HG03432 (cell line): ENCODE results near the gene PCSK2.
"Not testable (repeated sequence)": the region's sequence is repeated elsewhere in the genome, so short reads cannot be mapped to it uniquely, and the experiment has no call there.

Experiments used
- ATAC-seq: cut with Tn5 transposase; IDR thresholded peaks from one replicate; pipeline ENCODE4 v1.9.1; 2021; ENCODE audit warnings: mild to moderate bottlenecking, moderate library complexity; ENCODE audit not compliant: unreplicated experiment

PCSK2 gene, protein sequence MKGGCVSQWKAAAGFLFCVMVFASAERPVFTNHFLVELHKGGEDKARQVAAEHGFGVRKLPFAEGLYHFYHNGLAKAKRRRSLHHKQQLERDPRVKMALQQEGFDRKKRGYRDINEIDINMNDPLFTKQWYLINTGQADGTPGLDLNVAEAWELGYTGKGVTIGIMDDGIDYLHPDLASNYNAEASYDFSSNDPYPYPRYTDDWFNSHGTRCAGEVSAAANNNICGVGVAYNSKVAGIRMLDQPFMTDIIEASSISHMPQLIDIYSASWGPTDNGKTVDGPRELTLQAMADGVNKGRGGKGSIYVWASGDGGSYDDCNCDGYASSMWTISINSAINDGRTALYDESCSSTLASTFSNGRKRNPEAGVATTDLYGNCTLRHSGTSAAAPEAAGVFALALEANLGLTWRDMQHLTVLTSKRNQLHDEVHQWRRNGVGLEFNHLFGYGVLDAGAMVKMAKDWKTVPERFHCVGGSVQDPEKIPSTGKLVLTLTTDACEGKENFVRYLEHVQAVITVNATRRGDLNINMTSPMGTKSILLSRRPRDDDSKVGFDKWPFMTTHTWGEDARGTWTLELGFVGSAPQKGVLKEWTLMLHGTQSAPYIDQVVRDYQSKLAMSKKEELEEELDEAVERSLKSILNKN

GRCh38 chr20:17226410-17227218 lies at the start of gene PCSK2:
Gene PCSK2, plus strand, starts transcription at chr20:17227040. Its CDS starts 266 bp downstream, at chr20:17227306.
- ATAC-seq, result no peak

- ATAC-seq, result no peak
These were observed 49.5 kb upstream of the PCSK2 start for GRCh38 chr20:17177341-17177740.

DNA sequence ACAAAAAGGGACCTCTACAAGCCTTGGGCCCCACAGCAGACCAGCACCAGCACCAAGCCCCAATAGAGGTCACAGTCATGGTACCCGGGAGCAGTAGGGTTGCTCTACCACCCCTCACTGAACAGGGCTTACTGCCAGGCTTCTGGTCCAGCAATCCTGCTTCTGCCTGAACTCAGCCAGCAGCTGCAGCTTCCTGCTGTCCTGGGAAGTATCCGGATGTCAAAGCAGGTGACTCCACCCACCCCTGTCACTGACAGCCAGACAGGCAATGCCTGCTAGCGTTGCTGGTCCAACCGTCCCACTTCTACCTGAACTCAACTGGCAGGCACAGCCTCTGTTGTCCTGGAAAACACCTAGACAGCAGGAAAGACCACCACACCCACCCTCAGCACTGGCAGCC lies 47.0 kb upstream of the PCSK2 start:
- no peak for ATAC-seq

DNA sequence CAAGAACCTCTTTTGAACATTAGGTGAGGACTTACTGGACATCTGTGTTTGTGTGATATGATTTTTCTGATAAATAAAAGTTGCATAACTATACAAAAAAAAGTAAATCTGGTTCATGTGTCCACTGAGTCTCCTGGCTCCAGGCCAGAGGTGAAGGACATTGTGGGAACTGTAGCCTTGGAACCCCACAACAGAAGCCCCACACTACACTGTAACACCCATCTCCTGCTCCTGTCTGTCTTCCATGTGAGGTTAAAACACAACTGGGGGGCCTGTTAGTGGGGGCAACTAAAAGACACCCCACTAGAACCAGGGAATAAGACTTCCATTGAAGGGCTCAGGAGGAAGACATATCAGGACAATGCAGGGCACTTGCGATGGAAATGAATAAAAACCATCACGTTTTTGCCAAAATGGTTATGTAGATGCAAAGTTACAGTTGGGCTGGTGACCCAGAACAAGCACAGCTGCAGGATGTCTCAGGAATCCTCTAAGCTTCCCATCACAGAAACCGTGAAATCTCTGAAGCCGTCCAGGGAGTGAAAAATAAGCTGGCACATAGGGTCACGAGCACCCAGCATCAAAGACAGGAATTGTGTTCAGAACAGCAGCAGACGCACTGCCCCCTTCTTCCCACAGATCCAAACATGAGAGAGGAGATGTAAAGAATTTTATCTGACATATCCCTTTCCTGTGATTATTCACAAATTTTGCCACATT lies 36.7 kb upstream of the PCSK2 start:
- ATAC-seq, result no peak

DNA sequence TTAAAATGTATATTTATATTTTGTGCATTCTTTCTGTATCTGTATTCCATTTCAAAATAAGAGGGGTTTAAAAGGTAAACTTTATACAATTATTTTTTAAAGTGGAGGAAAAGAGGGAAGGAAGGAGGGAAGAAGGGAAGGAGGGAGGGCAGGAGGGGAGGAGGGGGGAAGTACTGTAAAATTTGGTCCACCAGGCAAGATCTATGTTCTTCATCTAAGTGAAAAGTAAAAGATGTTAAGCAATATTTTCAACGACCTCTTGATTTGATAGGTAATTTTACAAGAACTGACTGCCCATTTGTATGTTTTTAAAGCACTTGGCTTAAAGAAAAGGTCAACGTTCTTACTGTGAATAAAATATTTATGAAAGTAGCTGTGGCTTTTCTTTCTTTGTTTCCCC lies 29.8 kb upstream of the PCSK2 start:
- ATAC-seq, result no peak

DNA sequence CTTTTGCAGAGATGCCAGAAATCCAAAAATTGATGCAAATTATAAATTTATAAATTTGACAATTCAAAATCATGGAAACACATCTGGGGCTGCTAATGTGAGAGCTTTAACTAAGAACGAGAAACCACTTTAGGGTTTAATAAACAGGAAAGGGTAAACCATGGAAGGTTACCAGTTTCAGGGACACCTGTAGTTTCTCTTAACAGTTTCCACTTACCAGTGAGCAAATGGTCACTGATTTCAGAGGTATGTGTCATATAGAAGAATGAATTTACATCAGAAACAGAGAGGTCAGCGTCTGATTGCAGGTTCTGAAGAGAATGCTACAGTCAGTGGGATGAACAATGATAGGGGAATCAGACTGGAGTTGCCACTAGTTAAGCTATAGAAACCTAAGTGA lies 24.8 kb upstream of the PCSK2 start:
- ATAC-seq, result no peak

DNA sequence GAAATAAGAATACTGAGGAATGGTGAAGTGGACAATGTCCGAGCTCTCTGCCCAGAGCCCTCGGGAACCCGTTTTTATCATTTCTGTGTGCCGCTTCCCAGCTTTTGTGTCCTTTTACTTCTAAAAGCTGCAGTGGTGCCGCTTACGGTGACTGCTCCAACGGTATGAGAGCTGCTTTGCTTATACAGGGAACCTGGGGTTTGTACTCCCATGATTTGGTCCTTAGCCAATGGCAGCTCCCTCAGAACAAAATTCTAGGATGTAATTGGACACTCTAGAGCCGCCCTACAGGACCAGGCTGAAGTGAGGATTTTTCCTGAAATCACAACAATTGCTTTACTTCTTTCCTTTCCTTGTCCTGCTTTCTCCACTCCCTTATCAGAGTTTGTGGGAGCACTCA lies 24.2 kb upstream of the PCSK2 start:
- ATAC-seq, result no peak

DNA sequence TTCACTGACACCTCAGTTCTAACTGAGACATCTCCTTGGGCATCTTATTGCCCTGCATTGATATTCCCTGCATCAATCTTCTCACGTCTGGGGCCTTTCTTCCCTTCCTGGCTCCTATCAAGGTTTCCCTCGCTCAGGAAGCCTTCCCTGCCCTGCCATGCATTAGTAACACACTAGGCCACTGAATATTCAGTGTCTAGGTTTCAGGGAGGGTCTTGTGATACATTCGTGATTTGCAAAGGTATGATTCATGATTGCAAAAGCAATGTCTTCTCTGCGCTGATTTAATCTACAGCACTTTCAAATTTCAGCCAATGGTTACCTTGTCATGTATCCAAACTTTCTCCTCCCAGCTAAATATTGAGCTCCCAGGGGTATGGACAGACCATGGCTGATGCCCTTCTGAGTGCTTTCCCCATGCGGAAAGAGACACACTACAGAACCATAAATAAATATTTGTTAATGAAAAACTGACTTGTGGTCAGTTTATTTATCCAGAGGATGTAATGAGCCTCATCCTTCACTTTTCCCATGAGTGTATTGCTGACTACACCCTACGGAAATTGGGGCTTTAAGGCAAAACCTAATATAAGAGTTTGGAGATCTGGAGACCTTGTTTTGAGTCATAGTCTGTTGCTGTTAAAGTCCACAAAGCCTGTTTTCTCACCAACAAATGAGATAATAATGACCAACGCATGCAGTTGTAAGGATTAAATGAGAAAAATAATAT lies 21.6 kb upstream of the PCSK2 start:
- no peak for ATAC-seq

DNA sequence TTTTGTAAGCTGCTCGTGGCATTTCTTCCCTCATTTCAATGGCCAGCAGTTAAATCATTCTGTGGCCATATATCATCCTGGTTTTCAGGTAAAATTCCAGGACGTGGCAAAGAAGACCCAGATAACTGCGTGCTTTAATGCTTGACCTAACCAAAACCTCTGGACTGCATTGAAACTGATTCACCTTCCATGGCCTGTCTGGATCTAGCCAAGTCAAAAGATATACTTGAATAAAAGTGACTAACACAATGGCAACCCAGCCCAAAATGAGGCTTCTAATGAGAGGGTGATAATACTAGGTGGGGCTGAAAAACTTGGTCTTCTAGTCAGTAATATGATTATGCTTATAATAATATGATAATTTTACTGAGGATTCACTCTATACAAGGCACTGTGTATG lies 16.5 kb upstream of the PCSK2 start:
- no peak for ATAC-seq

GRCh38 chr20:17210983-17211382 lies 15.9 kb upstream of the PCSK2 start:
- ATAC-seq, result no peak

DNA sequence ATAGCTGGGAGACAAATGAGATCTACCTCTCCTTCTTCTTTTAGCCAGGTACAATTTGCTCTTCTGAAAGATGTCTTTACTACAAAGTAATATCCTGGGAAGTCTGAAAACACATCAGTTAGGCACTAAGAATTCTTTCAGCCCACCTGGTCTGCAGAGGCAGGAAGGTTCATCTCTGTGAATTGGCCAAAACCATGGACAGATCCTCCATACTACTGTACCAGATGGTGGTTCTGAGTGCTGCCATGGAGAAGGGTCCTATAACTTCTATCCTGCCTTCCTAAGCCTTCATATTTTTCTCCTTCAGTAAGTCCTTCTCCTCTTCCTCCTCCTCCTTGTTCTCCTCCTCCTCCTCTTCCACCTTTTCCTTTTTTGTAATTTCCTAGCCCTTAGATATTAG lies 11.7 kb upstream of the PCSK2 start:
- no peak for ATAC-seq

- not testable (repeated sequence) for ATAC-seq
These were observed 7.0 kb upstream of the PCSK2 start for GRCh38 chr20:17219856-17220255.

- no peak for ATAC-seq
These were observed 3.3 kb upstream of the PCSK2 start for GRCh38 chr20:17223553-17223952.

DNA sequence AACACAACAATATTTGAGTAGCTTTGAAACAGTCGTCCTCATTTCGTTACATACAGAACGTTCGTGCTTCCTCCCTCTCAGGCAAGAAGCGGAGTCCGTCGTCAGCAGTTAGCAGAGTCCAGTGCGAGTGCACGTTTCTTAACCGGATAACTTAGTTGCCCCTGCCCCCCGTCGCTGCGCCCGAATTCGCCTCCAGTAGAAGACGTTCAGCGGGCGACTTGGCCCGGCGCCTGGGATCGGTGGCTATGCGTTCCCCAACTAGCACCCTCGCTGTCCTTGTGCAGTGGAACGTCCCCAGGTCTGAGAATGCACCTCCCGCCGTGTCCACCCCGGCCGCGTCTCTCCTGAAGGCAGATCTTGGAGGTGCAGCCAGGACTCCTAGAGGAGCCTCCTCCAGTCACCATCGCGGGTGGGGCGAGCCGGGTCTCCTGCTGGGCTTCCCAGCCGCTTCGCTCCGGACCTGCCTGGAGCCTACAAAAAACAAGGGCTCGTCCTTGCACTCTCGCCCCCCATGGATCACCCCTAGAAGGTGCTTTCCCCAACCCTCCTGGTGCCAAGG lies 910 bp upstream of the PCSK2 start:
- no peak for ATAC-seq

DNA sequence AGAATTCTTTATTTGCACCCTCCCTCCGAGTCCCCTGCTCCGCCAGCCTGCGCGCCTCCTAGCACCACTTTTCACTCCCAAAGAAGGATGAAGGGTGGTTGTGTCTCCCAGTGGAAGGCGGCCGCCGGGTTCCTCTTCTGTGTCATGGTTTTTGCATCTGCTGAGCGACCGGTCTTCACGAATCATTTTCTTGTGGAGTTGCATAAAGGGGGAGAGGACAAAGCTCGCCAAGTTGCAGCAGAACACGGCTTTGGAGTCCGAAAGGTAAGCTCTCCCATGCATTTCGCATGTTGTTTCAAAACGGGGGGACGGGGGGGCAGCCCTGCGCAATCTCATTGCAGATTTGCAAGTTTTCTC lies 357 bp downstream of the PCSK2 start:
- ATAC-seq, result no peak

GRCh38 chr20:17227669-17228623 lies 1.1 kb downstream of the PCSK2 start:
- ATAC-seq, result no peak

- no peak for ATAC-seq
These were observed 1.8 kb downstream of the PCSK2 start for GRCh38 chr20:17228624-17229061.

DNA sequence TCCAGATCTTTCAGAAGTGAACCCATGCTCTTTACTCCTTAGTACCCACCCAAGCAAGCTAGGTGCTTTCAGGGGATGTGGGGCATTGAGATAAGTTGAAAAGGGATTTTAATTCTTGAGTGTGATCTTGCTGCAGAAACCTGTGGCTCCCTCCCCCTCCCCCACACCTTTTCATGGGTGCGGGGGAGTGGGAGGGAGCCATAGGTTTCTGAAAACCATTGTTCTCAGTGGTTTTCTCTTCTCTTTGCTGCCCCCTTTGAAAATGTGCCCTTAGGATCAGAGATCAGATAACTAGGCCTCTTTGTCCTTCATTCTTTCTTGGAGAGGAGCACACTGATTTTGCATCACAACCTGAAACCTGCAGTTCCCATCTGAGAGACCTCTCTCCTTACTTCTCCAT lies 2.4 kb downstream of the PCSK2 start:
- no peak for ATAC-seq

- ATAC-seq, result no peak
These were observed 6.8 kb downstream of the PCSK2 start for GRCh38 chr20:17233626-17234025.
